NCI-H128 (cell line): ENCODE results near the gene GALNT12.

Experiments
- DNase-seq: peaks from one replicate; lab custom pipeline; 2025; ENCODE audit not compliant: unreplicated experiment; lab: John Stamatoyannopoulos, UW

Gene GALNT12, protein sequence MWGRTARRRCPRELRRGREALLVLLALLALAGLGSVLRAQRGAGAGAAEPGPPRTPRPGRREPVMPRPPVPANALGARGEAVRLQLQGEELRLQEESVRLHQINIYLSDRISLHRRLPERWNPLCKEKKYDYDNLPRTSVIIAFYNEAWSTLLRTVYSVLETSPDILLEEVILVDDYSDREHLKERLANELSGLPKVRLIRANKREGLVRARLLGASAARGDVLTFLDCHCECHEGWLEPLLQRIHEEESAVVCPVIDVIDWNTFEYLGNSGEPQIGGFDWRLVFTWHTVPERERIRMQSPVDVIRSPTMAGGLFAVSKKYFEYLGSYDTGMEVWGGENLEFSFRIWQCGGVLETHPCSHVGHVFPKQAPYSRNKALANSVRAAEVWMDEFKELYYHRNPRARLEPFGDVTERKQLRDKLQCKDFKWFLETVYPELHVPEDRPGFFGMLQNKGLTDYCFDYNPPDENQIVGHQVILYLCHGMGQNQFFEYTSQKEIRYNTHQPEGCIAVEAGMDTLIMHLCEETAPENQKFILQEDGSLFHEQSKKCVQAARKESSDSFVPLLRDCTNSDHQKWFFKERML

DNA sequence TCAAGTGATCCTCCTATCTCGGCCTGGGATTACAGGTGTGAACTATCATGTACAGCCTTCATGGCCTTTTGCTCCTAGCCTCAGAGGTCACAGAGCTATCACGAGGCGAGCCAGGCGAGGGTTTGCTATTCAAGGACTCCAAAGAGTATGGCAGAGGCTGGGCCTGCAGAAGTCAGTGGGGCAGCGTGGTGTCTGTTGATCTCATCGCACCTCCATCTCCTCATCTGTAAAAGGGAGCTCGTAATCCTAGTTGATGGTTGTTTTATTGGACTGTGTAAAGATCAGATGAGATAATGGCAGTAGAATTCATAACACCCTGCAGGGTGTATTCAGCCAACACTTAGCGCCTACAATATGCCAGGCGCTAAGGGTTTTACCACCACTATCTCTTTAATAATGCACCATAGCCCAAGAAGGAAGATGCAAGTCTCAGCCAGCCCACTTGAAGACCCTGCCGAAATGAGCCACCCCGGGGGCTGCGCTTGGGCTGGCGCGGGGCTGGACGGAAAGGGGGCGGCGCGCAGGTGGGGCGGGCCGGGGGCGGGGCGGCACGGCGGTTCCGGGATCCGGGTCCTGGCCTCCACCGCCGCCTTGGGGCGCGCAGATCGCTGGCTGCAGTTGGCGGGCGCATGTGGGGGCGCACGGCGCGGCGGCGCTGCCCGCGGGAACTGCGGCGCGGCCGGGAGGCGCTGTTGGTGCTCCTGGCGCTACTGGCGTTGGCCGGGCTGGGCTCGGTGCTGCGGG, at the start of gene GALNT12:
Gene GALNT12 (plus strand): TSS at position 601 of the 744 bp plus-strand sequence. CDS start 29 bp downstream, at position 630.
- DNase-seq, result no peak

DNA sequence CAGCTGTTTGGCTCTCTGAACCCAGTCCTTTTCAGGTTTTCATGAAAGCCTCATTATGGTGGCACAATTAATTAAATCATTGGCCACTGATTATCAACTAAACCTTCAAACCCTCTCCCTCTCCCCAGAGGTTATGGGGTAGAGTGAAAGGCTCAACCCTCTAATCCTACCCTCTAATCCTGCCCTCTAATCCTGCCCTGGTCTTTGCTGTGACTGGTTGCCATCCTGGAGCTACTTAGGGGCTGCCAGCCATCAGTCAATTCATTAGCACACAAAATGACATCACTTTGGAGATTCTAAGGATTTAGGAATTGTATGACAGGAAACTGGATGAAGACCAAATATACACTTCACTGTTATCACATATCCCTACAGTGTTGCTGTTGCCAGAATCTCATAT, 47.2 kb upstream of the GALNT12 start:
- no peak for DNase-seq

DNA sequence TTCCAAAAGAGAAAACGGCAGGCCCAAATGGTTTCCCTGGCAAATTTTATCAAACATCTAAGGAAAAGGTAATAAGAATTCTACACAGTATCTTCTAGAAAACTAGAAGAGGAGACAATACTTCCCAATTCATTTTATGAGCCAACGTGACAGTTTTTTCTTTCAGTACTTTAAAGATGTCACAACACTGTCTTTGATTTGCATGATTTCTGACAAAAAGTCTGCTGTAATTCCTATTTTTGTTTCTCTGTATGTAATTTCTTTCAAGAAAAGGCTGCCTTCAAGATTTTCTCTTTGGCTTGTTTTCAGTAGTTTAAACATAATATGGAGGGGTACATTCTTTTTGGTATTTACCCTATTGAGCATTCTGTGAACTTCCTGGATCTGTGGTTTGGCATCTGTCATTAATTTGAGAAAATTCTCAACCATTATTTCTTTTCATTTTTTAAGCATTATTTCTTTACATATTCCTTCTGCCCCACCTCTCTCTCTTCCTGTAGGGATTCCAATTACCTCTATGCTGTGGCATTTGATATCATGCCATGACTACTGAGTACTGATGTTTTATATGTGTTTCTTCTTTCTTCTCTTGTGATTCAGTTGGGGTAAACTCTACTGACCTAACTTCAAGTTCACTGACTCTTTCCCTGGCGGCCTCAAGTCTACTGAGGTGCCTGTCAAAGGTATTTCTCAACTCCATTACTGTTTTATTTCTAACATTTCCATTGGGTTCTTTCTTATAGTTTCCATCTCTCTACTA, 43.3 kb upstream of the GALNT12 start:
- DNase-seq, result no peak

DNA sequence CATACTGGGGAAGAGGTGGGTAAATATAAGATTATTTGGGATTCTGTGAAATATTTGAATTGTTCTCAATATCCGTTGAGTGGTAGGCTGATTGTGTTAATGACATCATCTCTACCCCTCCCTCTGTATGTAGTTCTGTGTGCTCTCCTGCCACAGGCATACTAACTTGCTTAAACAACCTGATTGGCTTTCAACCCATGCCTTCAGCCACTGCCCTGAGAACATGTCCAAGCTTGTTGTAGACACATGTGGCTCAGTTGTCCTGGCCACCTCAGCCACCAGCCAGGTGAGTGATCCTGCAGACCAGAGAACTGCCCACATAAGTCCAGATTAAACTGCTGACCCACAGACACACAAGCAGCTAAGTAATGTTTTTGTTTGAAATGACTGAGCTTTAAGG, 42.2 kb upstream of the GALNT12 start:
- no peak for DNase-seq

DNA sequence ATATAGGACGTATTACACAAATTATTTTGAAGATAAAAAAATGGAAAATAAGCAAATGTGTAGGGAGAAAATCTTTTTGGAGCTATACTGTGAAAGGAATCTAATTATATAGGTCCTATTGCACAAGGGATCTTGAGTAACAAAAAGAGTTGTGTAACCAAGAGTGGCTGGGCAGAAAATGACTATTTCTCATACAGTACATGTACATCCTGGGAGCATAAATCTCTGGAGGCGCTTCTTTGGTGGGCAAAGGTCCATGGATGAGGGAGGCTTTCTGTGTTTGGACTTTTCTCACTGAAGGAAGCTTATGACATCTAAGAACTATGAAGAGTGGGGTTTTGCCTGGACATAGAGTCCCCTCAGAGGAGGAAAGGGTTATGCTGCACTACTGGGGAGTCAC, 40.9 kb upstream of the GALNT12 start:
- no peak for DNase-seq

DNA sequence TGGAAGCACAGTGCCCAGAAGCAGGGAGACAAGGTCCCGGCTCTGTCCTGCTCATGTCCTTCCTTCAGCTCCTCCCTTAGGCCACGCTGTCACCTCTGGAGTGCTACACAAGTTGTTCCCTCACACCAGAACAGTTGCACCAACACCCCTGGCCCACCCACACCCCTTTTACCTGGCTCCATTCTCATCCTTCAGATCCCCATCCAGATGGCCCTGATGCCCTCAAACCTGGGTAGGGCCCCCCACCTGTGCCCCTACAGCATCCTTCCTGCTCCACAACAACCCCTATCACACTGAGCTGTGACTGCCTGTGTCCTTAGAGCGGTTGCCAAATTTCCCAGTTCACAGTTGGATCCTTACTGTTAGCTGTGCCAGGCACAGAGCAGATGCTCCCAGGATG, 40.3 kb upstream of the GALNT12 start:
- no peak for DNase-seq

DNA sequence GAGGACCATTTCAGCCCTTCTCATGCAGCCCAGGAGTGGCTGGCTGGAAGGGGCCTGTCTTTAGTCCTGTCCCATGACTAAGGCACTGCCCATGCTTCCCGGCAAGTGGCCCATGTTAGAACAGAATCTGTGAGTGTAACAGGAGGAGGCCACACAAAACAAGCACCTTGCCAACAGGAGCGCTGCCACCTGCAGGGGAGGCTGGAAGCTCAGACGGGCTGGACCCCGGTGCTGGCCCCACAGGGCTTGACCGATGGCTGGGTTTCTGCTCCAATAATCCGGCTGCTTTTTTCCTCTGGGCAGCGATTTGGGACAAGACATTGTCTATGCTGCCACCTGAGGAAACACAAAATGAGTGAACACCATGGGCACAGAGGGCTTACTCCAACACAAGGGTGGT, 39.6 kb upstream of the GALNT12 start:
- DNase-seq, result no peak

DNA sequence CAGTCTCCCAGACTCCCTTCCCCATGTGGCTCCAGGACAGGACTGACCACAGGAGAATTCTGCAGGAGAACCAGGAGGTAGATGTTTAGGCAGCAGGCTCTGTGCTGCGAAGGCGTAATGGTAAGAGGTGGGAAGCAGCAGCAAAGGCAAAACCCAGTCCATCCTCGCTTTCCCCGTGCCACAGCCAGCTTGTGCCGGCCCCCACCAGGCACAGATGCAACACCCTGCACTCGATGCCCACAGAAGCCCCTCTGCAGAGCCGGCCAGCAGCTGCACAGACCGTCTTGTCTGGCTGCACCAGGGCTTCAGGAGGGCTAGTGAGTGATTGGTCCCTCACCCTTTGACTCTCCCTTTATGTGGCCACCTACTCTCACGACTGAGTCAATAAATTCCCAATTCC, 39.1 kb upstream of the GALNT12 start:
- no peak for DNase-seq

DNA sequence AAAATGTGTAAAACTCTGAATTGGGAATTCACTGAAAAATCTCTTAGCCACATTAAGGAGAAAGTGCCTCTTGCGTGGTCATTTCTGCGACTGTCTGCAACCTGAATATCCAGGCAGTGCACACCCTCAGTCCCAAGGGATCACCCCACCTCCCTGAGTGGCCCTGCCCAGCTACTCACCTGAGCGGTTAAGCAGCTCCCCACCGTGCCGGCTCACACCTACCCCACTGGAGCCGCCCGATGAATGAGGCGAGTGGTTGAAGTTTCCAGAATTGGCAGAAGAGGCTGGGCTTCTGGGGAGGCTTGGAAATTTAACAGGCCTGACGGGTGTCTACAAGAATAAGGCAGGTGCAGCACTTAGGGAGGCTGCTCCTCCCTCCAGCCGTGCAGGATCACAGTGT, 36.8 kb upstream of the GALNT12 start:
- no peak for DNase-seq

DNA sequence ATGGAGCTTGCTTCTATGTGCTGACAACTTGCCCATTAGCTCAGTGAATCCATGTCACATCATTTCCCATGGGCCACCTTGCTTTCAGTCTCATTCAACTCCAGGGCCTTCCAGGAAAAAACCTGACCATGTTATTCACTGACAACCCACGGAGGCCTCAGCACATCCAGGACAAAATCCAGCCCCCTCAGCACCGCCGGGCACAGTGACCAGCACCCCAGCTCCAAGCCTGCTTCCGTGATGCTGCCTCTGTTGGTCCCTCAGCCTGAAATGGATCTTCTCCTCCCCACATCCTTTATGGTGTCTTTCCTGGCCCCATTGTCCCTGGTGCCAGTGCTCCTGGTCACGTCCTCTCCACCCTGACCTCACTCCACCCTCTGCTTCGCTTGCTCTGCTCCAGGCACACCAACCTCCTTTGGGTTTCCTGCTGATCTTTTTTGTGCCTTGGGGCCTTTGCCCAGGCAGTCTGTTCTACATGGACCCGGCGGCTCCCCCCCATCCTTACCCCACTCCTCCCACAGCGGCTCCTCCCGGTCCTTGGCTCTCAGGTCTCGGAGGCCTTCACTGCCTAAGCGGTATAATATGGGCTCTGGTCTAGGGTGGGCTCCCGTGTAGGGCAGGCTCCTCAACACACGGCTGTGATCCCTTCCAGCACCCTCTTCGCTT, 36.1 kb upstream of the GALNT12 start:
- no peak for DNase-seq

DNA sequence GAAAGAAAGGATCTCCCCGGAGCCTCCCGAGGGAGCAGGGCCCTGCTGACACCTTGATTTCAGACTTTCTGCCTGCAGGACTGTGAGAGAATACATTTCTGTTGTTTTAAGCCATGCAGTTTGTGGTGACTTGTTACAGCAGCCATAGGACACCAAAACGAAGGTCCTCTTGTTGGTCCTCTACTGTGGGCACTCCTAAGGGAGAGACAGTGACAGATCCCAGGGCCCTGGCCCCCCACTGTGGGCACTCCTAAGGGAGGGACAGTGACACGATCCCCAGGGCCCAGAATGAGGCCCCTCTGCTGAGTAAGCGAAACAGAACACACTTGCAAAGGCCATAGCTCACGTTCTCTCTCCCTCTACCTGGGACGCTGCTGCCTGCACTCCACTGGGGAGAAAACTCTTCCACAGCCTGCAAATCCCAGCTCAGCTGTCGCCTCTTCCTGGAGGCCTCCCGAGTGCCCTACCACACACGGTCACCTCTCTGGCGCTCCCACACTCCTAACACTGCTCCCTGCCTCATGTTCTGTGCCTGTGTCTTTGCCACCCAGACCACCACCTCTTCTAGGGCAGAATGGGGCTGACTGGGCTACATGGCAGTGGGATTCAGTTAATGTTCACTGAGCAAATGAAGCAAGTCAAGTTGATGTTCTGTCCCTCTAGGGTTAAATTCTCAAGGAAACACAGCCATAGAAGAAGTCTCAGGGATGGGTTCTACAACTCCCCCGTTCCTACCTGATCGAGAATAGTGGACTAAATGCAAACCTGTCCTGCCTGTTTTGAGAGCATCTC, 34.9 kb upstream of the GALNT12 start:
- no peak for DNase-seq

DNA sequence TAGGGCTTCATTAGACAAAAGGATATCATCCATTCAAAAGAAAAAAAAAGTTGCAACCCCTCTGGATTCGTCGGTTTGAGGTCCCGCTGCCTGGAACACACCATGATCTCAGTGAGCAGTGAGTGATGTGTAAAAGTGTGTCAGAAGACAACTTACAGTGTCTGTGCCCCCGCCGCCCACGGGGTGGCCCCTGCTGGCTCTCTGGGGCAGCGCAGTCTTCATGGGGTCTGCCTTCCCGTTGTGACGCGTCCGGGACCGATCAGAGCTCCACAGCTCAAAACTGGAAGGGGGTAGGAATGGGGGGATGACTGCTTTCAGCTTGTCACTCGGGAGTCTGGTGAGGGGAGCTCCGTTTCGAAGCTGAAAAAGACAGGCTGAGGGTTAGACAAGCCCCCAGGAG, 33.7 kb upstream of the GALNT12 start:
- no peak for DNase-seq

DNA sequence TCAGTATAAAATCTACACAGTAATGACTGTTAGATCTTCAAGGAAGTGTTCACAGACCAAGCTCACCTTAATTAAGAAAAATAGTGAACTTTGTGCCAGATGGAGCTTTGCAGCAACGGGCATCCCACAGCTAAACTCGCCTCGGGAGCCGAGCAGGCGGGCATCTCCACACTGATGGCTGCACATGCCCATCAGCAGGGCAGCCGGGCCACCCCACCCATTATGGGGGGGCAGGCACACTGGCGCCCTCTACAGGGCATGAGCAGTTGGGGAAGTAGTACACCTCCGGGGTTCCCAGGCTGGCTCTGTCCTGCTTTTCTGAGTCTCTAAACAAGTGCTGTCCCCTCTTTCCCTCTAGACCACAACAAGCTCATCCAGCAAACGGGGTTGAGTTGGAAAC, 32.7 kb upstream of the GALNT12 start:
- no peak for DNase-seq

DNA sequence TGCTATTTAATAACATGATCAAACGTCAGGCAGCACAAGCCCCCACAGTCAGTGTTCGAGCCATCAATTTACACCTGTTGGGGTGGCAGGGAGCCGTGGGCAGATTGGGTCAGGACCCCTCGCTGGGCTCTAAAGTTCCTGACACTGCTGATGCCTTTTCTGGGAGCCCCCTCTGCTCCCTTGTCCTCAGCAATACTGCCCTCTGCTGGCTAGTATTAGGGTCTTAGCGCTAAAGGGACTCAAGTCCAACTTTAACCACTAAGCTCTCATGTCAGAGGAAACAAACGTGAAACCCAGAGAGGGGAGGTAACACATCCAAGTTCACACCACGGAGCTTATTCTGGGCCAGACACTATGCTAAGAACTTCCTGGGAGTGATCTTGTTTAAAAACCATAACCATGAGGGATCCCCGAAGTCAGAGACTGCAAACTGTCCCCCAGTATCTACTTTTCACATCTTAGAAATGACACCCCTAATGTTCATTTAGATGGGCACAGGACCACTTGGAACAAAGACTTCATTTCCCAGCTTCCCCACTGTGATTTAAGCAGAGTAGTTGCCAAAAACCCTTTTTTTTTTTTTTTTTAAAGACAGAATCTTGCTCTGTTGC, 31.5 kb upstream of the GALNT12 start:
- peak; percentile 38 for DNase-seq

DNA sequence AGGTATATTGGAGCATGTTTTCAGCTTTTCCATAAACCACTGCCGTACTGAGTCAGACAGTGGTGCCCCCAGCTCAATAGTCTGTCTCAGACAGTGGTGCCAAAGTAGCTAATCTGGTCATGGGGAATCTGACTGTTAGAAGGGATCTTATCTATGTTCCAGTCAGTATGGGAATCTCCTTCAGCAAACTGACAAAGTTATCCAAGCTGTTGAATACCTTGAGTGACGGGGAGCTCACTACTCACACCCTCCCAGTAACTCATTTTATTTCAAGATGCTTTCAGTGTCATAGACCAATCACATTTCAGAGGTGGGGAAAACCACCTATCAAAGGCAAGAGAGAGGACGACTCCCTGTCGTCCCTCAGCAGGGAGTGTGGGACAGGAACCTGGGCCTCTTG, 29.9 kb upstream of the GALNT12 start:
- DNase-seq, result no peak

DNA sequence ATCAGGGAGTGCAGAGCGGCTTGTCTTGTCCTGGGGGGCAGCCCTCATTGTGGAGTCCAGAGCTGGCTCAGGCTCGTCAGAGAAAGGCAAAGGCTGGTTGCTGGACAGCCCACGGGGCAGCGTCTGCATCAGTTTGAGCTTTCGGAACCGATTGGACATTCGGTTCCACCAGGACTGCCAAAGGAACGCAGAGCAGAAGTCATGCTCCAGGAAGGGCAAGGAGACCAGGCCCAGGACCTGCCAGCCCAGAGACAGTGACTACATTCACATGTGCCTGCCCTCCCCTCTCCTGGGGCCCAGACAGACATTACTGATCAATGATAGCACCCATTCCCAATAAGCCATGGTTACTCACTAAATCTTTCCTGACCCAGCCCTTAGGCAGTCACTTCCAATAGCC, 29.2 kb upstream of the GALNT12 start:
- no peak for DNase-seq

DNA sequence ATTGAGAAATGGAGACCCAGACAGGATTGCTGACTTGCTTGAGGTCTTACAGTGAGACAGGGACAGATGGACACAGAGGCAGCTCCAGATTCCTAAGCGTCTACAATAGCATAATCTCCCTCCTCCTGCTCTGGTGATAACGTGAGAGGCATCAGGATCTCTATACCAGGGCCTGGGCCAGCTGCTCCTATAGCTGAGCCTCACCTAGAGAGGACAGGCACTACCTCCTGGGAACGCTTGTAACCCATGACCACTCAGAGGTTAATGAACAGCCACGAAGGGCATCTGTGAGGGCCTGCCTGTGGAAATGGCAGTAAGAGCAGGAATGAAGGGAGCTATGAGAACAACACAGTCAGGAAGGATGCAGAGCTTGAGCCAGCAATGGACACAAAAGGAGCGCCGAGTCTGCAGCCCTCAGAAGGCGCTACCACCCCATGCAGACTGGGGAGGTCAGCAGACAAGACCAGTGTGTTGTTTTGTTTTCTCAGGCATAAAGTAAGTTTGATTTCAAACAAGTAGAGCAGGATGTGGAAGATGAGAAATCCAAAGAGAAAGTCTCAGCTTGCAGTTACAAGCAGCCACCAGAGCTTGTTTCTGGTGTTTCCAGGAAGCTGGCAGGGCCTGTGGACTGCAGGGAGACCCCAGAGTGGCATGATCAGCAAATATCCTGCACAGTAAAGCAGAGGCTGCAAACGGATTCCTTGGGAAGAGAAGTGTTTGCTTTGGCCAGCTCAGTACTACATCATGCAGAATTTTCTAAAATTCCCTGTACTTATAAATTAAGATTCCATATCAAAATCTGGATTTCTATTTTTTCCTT, 28.5 kb upstream of the GALNT12 start:
- no peak for DNase-seq

DNA sequence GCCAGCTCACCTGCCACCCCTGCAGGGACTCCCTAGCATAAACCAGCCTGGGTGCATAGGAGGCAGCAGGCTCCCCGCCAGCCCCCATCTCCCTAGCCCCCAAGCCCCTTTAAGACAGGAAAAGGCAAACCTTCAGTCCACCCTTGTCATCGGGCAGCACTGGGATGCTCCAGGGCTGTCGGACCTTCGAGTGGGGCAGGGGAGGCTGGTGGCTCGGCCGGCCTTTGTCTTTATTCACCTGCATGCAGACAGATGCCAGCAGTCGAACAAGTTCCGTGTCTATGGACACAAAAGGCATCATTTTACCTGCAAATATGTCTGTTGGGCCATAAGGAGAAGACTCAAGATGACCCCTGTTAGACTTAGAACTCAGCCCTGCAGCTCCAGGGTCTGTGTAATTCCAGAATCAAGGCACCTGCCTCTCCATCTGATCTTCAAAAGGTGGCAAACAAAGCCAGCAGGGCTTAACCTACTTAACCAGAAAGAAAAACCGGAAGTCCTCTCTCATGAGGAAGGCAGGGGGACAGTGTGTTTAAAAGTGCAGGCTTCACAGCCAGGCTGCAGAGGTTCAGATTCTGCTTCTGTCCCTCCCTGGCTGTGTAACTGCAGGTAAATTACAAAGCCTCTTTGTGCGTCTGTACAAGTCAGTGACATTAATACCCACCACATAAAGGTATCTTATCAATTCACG, 27.3 kb upstream of the GALNT12 start:
- no peak for DNase-seq
